ENCODE results near the gene ZNF555.
"Not testable (repeated sequence)": the region's sequence is repeated elsewhere in the genome, so short reads cannot be mapped to it uniquely, and the experiment has no call there.

ZNF555 gene

GRCh38 chr19:2900296-2901252 is 59.3 kb downstream of the ZNF555 start, which contains the start of gene ZNF57:
Gene ZNF57, plus strand, starts transcription at chr19:2900928. Its CDS starts 118 bp downstream, at chr19:2901046.
- no peaks in the 10 kb centered on the region for H3K27me3 Mint-ChIP-seq (ENCODE audit: low read depth)
- peaks cover 5% of the 10 kb centered on the region for H3K36me3 Mint-ChIP-seq (ENCODE audit: low read depth)
- H3K27ac Mint-ChIP-seq: peak within 1 kb of the TSS; percentile 84
- peaks cover 21% of the 10 kb centered on the region for H3K9me3 Mint-ChIP-seq
- H3K4me1 Mint-ChIP-seq (ENCODE audit: low read depth): peaks cover 8% of the 10 kb centered on the region
- peak within 1 kb of the TSS; percentile 94 for H3K4me3 Mint-ChIP-seq

DNA sequence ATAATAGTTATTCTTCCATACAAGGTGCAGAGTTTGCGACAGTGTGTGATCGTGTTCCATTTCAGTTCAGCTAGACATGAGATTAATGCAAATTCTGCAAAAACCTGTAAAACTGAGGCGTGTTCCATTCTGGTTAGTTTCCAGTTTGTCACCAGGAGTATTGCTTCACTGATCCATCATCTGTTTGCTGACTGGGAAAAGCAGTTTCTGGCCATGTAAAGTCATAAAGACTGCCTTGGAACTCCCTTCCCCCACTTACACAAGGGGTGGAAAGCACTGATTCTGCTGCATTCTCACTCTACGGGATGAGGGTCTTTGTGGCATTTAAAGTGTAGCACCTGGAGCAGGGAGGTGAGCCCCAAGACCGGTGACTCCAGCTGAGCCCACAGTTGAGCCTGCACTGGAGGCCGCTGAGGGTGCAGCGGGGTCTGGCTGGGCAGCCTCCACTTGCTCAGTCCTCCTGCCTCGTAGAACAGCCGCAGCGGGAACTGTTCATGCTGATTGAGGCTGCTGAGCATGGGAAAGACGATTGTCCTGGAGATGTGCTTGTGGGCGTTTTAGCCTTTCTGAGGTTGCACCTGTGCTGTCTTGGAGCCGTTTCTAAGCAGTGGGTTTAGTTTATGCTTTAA is 61.4 kb downstream of the ZNF555 start:
- peaks cover 8% of the 10 kb centered on the region for H3K4me1 Mint-ChIP-seq (ENCODE audit: low read depth)
- H3K27me3 Mint-ChIP-seq (ENCODE audit: low read depth): no peaks in the 10 kb centered on the region
- peak overlapping the region; percentile 12 for H3K4me3 Mint-ChIP-seq
- H3K27ac Mint-ChIP-seq: no peak overlapping the region
- peaks cover 14% of the 10 kb centered on the region for H3K9me3 Mint-ChIP-seq
- peaks cover 5% of the 10 kb centered on the region for H3K36me3 Mint-ChIP-seq (ENCODE audit: low read depth)

DNA sequence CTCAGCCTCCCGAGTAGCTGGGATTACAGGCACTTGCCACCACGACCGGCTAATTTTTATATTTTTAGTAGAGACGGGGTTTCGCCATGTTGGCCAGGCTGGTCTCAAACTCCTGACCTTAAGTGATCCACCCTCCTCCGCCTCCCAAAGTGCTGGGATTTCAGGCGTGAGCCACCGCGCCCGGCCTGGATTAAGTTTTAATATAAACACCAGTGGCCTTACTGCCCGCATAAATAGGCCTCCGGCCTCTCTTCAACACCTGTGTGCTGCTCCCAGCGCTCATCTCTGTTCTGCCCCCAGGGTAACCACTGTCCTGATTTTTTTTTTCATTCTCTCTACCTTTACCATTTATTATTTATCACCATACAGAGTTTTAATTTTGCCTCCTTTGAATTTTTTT is 62.1 kb downstream of the ZNF555 start:
- not testable (repeated sequence) for H3K36me3 Mint-ChIP-seq (ENCODE audit: low read depth); H3K4me3 Mint-ChIP-seq; H3K27me3 Mint-ChIP-seq (ENCODE audit: low read depth); H3K27ac Mint-ChIP-seq; H3K9me3 Mint-ChIP-seq; H3K4me1 Mint-ChIP-seq (ENCODE audit: low read depth)

DNA sequence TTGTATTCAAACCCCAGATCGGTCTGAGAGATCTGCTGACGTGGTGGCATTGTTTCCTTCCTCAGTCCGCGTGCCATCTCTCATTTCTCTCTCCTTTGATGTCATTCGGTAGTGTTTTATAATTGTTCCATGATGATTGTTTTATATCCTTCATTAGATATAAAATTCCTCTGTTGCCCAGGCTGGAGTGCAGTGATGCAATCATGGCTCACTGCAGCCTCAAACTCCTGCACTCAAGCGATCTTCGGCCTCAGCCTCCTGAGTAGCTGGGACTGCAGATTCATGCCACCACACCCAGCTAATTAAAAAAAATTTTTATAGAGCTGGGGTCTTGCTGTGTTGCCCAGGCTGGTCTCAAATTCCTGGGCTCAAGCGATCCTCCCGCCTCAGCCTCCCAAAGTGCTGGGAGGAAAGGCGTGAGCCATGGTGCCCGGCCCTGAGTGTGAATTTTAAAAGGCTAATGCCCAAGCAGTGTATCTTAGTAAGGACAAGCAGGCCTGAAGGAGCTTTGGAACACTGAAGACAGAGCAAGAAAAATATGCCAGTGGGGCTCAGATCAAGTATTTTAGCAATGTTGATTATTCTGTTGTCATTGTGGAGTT is 64.7 kb downstream of the ZNF555 start:
- Mint-ChIP-seq H3K9me3 (peaks cover 16% of the 10 kb centered on the region), H3K4me1 (ENCODE audit: low read depth) (peaks cover 3% of the 10 kb centered on the region), H3K27me3 (ENCODE audit: low read depth) (no peaks in the 10 kb centered on the region), H3K27ac (no peak overlapping the region), H3K36me3 (ENCODE audit: low read depth) (peaks cover 9% of the 10 kb centered on the region), H3K4me3 (no peak overlapping the region)

DNA sequence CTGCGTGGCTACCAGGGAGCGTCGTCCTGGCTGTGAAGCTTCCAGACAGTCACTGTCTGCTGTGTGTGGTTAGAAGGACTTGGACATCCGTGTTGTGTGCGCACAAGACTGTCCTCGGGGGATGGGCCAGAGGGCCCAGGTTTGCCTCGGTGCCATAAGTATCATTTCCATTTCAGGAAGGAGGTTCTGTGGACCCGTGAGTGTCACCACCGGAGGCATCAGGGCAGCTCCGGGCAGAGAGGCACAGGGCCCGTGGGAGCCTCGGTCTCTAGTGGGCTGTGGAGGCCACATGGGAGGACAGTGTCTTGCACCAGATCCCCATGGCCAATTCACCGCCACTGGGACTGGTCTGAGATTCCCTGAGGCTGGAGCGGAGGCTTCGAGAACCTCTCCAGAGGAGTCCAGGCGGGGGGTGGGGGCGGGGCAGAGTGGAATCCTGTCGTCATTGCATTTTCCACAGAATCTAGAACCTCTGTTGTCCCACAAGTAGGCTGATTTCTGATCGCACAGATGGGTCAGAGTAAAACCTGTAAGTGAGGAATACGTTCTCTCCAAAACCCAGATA is 65.4 kb downstream of the ZNF555 start:
- Mint-ChIP-seq H3K36me3 (ENCODE audit: low read depth) (peaks cover 10% of the 10 kb centered on the region), H3K4me3 (no peak overlapping the region), H3K4me1 (ENCODE audit: low read depth) (peaks cover 1% of the 10 kb centered on the region), H3K27me3 (ENCODE audit: low read depth) (no peaks in the 10 kb centered on the region), H3K27ac (no peak overlapping the region), H3K9me3 (peaks cover 20% of the 10 kb centered on the region)
